Skeletal muscle tissue (tissue), 4 donors: Measurements from ENCODE around the gene UMAD1. TPM values are rescaled to one million over a fixed set of nuclear protein-coding genes. Genes with fewer than 3 reads are reported as not detected.
"Not testable (repeated sequence)": the region's sequence is repeated elsewhere in the genome, so short reads cannot be mapped to it uniquely, and the experiment has no call there.

Source experiments
- H3K27ac ChIP-seq: one replicate; pipeline ENCODE4 v1.7.0; 2013; ENCODE audit warnings: mild to moderate bottlenecking, low read depth, low read length, inconsistent platforms
- H3K27me3 ChIP-seq, 3 donors: one replicate each; pipeline ENCODE4 v1.7.0; 2013; ENCODE audit warnings: low read length in 3 of 3; ENCODE audit not compliant: control insufficient read depth in 3 of 3, insufficient read depth in 3 of 3
- H3K36me3 ChIP-seq, 3 donors: one replicate each; pipeline ENCODE4 v1.7.0; 2013; ENCODE audit warnings: low read length in 3 of 3; ENCODE audit not compliant: control insufficient read depth in 3 of 3, insufficient read depth in 3 of 3
- H3K4me1 ChIP-seq, 3 donors: one replicate each; pipeline ENCODE4 v1.7.0; 2013; ENCODE audit warnings: low read length in 3 of 3, mild to moderate bottlenecking in 3 of 3; ENCODE audit not compliant: control insufficient read depth in 3 of 3, insufficient read depth in 3 of 3
- H3K4me3 ChIP-seq, 3 donors: one replicate each; pipeline ENCODE4 v1.7.0; 2013; ENCODE audit warnings: low read length in 3 of 3
- H3K9ac ChIP-seq, 3 donors: one replicate each; pipeline ENCODE4 v1.7.0; 2013; ENCODE audit warnings: low read length in 3 of 3, mild to moderate bottlenecking in 3 of 3, moderate library complexity in 2 of 3, low read depth in 1 of 3
- H3K9me3 ChIP-seq, 3 donors: one replicate each; pipeline ENCODE4 v1.7.0; 2013; ENCODE audit warnings: low read length in 3 of 3; ENCODE audit not compliant: control insufficient read depth in 3 of 3
- total RNA-seq: library from RNA; depleted of rRNA; stranded (reverse); fragments of >200 nt; gene quantifications from one replicate; pipeline ENCODE4 v1.2.3, GENCODE V29; 2014
- donor health status: Osteomylitis.

UMAD1 gene
- total RNA-seq, 1 donor from 2014 or later: 5.2 TPM

DNA sequence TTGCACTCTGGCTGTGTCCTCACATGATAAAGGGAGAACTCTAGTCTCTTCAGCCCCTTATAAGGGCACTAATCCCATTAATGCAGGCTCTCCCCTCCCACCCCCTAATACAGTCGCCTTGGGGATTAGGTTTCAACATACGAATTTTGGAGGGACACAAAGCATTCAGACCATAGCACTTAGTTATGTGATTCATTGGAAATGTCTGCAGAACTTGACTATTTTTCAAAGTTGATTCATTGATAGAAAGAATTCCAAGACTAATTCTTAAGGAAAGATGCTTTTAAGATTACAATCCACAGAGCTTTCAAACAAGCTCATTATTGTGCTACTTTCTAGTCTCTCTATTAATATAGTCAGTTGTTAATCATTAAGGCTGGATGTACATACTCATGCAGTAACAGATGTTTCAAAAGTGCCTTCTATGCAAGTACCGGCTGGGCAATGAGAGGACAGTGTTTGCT is 163.2 kb downstream of the UMAD1 start:
- no peak overlapping the region for H3K9ac ChIP-seq
- H3K27ac ChIP-seq: no peak overlapping the region
- H3K4me1 ChIP-seq: no peaks in the 10 kb centered on the region
- no peaks in the 10 kb centered on the region for H3K9me3 ChIP-seq
- H3K36me3 ChIP-seq: no peaks in the 10 kb centered on the region
- no peak overlapping the region for H3K4me3 ChIP-seq
- no peaks in the 10 kb centered on the region for H3K27me3 ChIP-seq

DNA sequence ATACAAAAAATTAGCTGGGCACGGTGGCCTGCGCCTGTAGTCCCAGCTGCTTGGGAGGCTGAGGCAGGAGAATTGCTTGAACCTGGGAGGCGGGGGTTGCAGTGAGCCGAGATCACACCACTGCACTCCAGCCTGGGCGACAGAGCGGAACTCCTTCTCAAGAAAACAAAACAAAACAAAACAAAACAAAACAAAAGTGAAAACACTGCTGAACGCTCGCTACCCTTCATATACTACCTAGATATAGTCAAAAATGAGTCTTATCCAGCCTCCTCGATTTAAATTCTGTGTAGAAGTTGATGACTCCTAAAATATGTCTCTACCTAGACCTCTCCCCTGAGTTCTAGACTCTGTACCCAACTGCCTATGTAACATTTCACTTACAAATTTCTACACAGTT is 164.3 kb downstream of the UMAD1 start:
- H3K36me3 ChIP-seq, H3K27ac ChIP-seq, H3K27me3 ChIP-seq, H3K9ac ChIP-seq, H3K4me1 ChIP-seq, H3K9me3 ChIP-seq, H3K4me3 ChIP-seq: not testable (repeated sequence)

DNA sequence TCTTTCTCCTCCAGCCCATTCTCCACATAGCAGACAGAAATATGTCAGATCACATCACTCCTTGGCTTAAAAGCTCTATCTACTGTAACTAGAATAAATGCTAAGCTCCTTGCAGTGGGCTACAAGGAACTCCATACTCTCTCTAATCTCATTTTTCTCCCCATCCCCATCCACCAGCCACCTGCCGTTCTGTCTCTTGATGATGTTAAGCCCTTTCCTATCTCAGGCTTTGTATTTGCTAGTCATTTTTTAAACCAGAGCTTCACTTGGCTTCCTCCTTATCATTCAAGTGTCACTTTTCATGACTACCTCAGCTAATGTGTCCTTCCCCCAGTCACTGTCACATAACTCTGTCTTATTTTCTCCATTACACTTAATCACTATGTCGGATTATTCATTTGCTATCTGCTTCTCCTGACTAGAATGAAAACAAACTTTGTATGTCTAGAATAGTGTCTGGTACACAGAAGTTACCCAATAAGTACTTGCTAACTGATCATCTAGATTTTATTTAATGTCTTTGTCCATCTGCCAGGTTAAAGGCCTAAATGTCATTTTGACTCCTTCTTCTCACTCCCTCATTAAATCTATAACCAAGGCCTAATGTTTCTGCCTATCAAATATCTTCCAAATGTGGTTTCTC is 165.1 kb downstream of the UMAD1 start:
- no peak overlapping the region for H3K9ac ChIP-seq
- no peaks in the 10 kb centered on the region for H3K27me3 ChIP-seq
- no peak overlapping the region for H3K27ac ChIP-seq
- H3K4me1 ChIP-seq: no peaks in the 10 kb centered on the region
- no peak overlapping the region for H3K4me3 ChIP-seq
- no peaks in the 10 kb centered on the region for H3K36me3 ChIP-seq
- H3K9me3 ChIP-seq: no peaks in the 10 kb centered on the region

DNA sequence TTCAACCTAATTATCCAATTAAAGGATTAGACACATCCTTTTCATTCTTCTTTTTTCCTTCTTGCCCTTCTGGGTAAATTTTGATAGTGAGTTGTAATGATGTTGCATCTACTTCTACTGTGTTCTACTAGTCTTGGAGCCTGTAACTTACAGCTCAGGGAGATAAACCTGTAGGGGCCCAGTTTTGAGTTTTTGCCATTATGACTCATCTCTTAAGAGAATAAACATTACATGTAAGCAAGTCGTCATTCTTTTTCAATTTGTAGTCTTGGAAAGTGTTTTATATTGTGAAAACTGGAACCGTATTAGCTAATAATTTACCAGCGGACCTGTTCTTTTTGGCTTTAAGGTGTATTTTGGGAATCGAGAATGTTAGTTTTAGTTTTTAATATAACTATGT is 167.6 kb downstream of the UMAD1 start:
- Histone ChIP-seq H3K36me3 (no peaks in the 10 kb centered on the region), H3K27me3 (no peaks in the 10 kb centered on the region), H3K9me3 (no peaks in the 10 kb centered on the region), H3K4me1 (no peaks in the 10 kb centered on the region), H3K27ac (no peak overlapping the region), H3K4me3 (no peak overlapping the region), H3K9ac (no peak overlapping the region)

DNA sequence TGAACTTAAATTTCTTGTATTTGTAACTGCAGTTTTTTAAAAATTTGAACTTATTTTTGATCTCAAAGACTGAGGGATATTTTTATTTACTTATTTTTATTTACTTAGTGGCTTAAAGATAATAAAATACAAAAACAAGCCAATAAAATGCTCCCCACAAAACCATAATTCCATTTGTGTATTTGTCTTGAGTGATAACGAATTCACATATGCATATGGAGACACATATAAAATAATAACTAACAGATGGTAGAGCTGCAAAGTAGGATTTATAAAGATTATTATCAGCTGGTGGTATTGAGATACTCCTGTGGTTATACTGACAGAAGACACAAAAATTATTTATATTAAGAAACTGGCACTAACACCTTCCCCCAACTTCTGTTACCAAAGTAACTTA is 168.1 kb downstream of the UMAD1 start:
- H3K9ac ChIP-seq: no peak overlapping the region
- H3K4me3 ChIP-seq: no peak overlapping the region
- H3K36me3 ChIP-seq: no peaks in the 10 kb centered on the region
- H3K27me3 ChIP-seq: no peaks in the 10 kb centered on the region
- H3K27ac ChIP-seq: no peak overlapping the region
- H3K9me3 ChIP-seq: no peaks in the 10 kb centered on the region
- H3K4me1 ChIP-seq: no peaks in the 10 kb centered on the region

DNA sequence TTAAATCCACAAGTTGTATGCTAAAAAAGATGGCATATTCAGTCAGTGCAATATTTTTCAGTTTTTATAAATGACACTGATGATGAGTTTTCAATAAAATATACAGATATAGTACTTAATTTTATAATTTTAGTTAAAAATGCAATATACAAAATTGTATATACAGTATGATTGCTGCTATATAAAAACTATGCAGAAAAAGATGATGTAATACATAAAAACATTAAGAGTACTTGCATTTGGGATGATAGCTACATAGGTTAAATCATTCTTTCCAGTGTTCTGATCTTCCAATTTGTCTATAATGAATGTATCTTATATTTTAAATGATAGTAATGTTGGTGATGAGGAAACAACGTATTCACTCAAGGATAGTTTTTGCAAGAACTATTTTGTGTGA is 169.8 kb downstream of the UMAD1 start:
- Histone ChIP-seq H3K4me1 (no peaks in the 10 kb centered on the region), H3K4me3 (no peak overlapping the region), H3K27ac (no peak overlapping the region), H3K9me3 (no peaks in the 10 kb centered on the region), H3K36me3 (no peaks in the 10 kb centered on the region), H3K27me3 (no peaks in the 10 kb centered on the region), H3K9ac (no peak overlapping the region)

DNA sequence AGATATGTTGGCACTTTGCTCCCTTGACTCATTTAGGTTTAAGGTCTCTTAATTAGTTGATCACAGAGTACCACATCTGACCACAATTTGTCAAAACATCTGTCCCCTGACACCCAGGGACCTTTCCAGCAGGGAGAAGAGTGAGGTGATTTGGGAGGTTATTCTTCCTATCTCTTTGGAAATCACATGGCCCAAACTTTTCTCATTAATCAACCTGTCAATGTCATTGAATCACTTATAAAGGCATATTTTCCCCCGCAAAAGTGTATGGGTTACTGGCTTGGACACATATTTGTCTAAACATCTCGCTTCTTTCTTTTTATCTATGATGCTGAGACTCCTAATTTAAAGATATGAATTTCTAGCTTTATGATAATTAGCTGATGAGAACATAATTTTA is 170.3 kb downstream of the UMAD1 start:
- H3K27me3 ChIP-seq: no peaks in the 10 kb centered on the region
- no peaks in the 10 kb centered on the region for H3K9me3 ChIP-seq
- no peak overlapping the region for H3K9ac ChIP-seq
- no peak overlapping the region for H3K27ac ChIP-seq
- no peaks in the 10 kb centered on the region for H3K36me3 ChIP-seq
- H3K4me1 ChIP-seq: no peaks in the 10 kb centered on the region
- no peak overlapping the region for H3K4me3 ChIP-seq

DNA sequence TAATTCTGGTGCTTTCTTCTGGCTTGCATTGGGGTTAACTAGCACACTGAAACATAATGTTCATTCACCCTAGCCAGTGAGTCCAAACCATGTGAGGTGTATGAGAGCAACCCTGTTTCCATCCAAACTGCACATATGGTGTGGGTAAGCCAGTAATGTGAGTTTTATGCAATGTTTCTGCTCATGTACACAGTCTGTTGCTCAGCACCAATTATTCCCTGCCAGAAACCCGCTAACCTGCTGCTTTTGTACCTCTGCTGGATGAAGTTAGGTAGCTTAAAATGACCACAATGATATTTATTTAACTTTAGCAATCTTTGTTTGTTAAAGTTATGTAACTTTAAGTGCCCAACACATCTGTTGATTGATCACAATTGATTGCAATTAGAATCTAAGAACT is 171.6 kb downstream of the UMAD1 start:
- Histone ChIP-seq H3K27ac (no peak overlapping the region), H3K4me1 (no peaks in the 10 kb centered on the region), H3K27me3 (no peaks in the 10 kb centered on the region), H3K9ac (no peak overlapping the region), H3K9me3 (no peaks in the 10 kb centered on the region), H3K4me3 (no peak overlapping the region), H3K36me3 (no peaks in the 10 kb centered on the region)

DNA sequence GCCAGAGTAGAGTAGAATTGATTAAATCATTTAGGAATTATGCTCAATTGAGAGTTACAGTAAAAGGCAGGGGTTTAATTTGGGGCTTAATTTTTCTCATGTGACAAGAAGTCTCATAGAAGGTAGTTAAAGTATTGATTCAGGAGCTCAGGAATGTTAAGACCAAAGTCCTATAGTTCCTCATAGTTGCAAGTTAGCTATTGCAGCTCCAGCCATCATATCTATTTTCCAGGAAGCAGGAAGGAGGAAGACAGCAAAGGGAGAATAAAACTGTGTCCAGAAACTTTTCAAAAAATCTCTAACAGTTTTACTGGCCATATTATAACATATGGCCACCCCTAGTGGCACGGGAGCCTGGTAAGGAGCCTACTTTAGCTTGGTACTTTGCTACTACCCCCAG is 174.8 kb downstream of the UMAD1 start:
- no peaks in the 10 kb centered on the region for H3K36me3 ChIP-seq
- H3K4me3 ChIP-seq: no peak overlapping the region
- no peaks in the 10 kb centered on the region for H3K4me1 ChIP-seq
- no peak overlapping the region for H3K27ac ChIP-seq
- H3K9me3 ChIP-seq: no peaks in the 10 kb centered on the region
- H3K9ac ChIP-seq: no peak overlapping the region
- no peaks in the 10 kb centered on the region for H3K27me3 ChIP-seq

DNA sequence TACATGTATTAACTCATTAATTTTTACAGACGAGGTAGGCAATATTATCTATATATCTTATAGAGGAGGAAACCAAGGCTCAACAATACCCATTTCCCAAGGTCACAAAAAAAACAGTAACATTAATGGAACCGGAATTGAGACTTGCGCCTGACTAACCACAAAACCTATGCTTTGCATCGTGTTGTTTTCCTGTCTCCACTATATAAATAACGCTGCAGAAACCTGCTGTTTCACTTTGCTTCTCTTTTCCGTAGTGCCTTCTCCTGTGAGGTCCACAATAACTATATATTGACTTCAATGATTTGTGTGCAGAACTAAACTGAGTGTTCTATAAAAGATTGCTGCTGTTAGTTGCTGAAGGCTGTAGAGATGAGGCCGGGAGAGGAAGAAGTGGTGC is 175.5 kb downstream of the UMAD1 start:
- Histone ChIP-seq H3K4me1 (no peaks in the 10 kb centered on the region), H3K9me3 (no peaks in the 10 kb centered on the region), H3K27me3 (no peaks in the 10 kb centered on the region), H3K9ac (no peak overlapping the region), H3K4me3 (no peak overlapping the region), H3K27ac (no peak overlapping the region), H3K36me3 (no peaks in the 10 kb centered on the region)
